GM12878 (cell line): ENCODE data around the gene ANO9. TPM values are rescaled to one million over a fixed set of nuclear protein-coding genes. Genes with fewer than 3 reads are reported as not detected.

Source experiments
- ATAC-seq: fragments of 200-7000 bp; cut with Tn5 transposase; 3 replicates; pipeline ENCODE4 v1.9.1; 2020; ENCODE audit warnings: mild to moderate bottlenecking, moderate library complexity
- BruUV-seq: library from RNA; stranded (reverse); fragments of 400-500 nt; replicated peaks from 2 replicates; lab custom pipeline; 2021; lab: Mats Ljungman, UMichigan
- CTCF ChIA-PET: fragments of 300-600 bp; sonication (Branson Sonifier 250); formaldehyde crosslinking; extraction: SDS; loops from one replicate; lab custom pipeline; 2021; ENCODE audit warnings: inconsistent platforms; lab: Yijun Ruan, JAX
- POLR2A ChIA-PET: fragments of 350-600 bp; formaldehyde crosslinking; extraction: SDS; loops from one replicate; lab custom pipeline; 2021; ENCODE audit warnings: inconsistent platforms; lab: Charles Lee
- RAD21 ChIA-PET: fragments of 300-600 bp; sonication (Branson Sonifier 250); formaldehyde crosslinking; loops from one replicate; lab custom pipeline; 2023; ENCODE audit warnings: antibody characterized with exemption; ENCODE audit not compliant: unreplicated experiment; lab: Charles Lee
- SMC1A ChIA-PET: fragments of 300-600 bp; sonication (Branson Sonifier 250); formaldehyde crosslinking; loops from one replicate; lab custom pipeline; 2023; ENCODE audit not compliant: unreplicated experiment, uncharacterized antibody; lab: Charles Lee
- DNase-seq: peaks from one replicate; pipeline ENCODE4 v3.0.0-alpha.2; 2011; ENCODE audit warnings: low read depth, low spot score
- FAIRE-seq: peaks from 3 replicates; lab custom pipeline; 2011; peaks lifted over from hg19 to GRCh38; lab: Jason Lieb, UNC
- H2AFZ ChIP-seq: 2 replicates; pipeline ENCODE4 v1.6.0; 2011; ENCODE audit warnings: low read depth, low read length, control low read depth; ENCODE audit not compliant: control insufficient read depth
- H3K27ac ChIP-seq: 2 replicates; pipeline ENCODE4 v1.5.1; 2011; ENCODE audit warnings: control low read depth; ENCODE audit not compliant: control insufficient read depth, insufficient read depth
- H3K27me3 ChIP-seq, 2 experiments: replicated peaks in 1 of 2; 2 replicates each; pipeline versions ENCODE4 v1.6.0 to v1.6.1; 2011; ENCODE audit warnings: low read length in 1 of 2; ENCODE audit not compliant: control insufficient read depth in 2 of 2, insufficient read depth in 2 of 2
- H3K36me3 ChIP-seq, 2 experiments: 2 replicates each; pipeline ENCODE4 v1.5.1; 2011; ENCODE audit warnings: low read length in 1 of 2; ENCODE audit not compliant: control insufficient read depth in 2 of 2, insufficient read depth in 2 of 2
- H3K4me1 ChIP-seq: 2 replicates; pipeline ENCODE4 v1.6.1; 2011; ENCODE audit warnings: mild to moderate bottlenecking, low read length, moderate library complexity, mixed read lengths; ENCODE audit not compliant: control insufficient read depth, insufficient read depth
- H3K4me2 ChIP-seq: 2 replicates; pipeline ENCODE4 v1.6.0; 2011; ENCODE audit warnings: control low read depth; ENCODE audit not compliant: control insufficient read depth, insufficient read depth
- H3K4me3 ChIP-seq: fragments of 200-600 bp; sonication (generic); 2 replicates; pipeline ENCODE4 v1.5.1; 2016
- H3K79me2 ChIP-seq: 2 replicates; pipeline ENCODE4 v1.6.0; 2011; ENCODE audit warnings: low read length; ENCODE audit not compliant: control insufficient read depth, insufficient read depth
- H3K9ac ChIP-seq: 2 replicates; pipeline ENCODE4 v1.8.0; 2011; ENCODE audit warnings: low read length, control low read depth, mixed read lengths; ENCODE audit not compliant: control insufficient read depth, insufficient read depth
- H3K9me3 ChIP-seq: replicated peaks from 3 replicates; pipeline ENCODE4 v1.5.1; 2011; ENCODE audit warnings: mild to moderate bottlenecking, low read length; ENCODE audit not compliant: control insufficient read depth, insufficient read depth
- H4K20me1 ChIP-seq: 2 replicates; pipeline ENCODE4 v1.6.0; 2011; ENCODE audit not compliant: control insufficient read depth, insufficient read depth
- BCLAF1 ChIP-seq: fragments of 450-650 bp; IDR thresholded peaks from 2 replicates; pipeline ENCODE4 v1.6.1; 2017; ENCODE audit warnings: antibody characterized with exemption, mild to moderate bottlenecking, moderate library complexity
- BMI1 ChIP-seq: fragments of 450-650 bp; IDR thresholded peaks from 2 replicates; pipeline ENCODE4 v1.6.1; 2016; ENCODE audit warnings: mild to moderate bottlenecking, moderate library complexity, borderline replicate concordance
- CBX5 ChIP-seq: sonication (generic); IDR thresholded peaks from 2 replicates; pipeline ENCODE4 v1.6.1; 2016; ENCODE audit warnings: low read depth, moderate library complexity, mild to moderate bottlenecking, inconsistent platforms
- CHD2 ChIP-seq: IDR thresholded peaks from 2 replicates; pipeline ENCODE4 v1.6.1; 2011; ENCODE audit warnings: low read depth, low read length, improper control_type of control experiment, borderline replicate concordance
- CTCF ChIP-seq, 3 experiments: IDR thresholded peaks in 2 of 3; conservative IDR thresholded peaks in 1 of 3; 2 replicates each; pipeline ENCODE4 v1.5.1; 2011; ENCODE audit warnings: low read depth in 3 of 3, low read length in 3 of 3, mild to moderate bottlenecking in 3 of 3, control low read depth in 2 of 3, moderate library complexity in 2 of 3, inconsistent platforms in 1 of 3, mixed read lengths in 1 of 3; ENCODE audit not compliant: control insufficient read depth in 2 of 3, insufficient read depth in 1 of 3; ENCODE audit errors: extremely low read depth in 1 of 3
- E4F1 ChIP-seq: fragments of 450-650 bp; IDR thresholded peaks from 2 replicates; pipeline ENCODE4 v1.6.1; 2018; ENCODE audit warnings: borderline replicate concordance, mild to moderate bottlenecking; ENCODE audit not compliant: partially characterized antibody
- ESRRA ChIP-seq: IDR thresholded peaks from 2 replicates; pipeline ENCODE4 v1.6.1; 2012; ENCODE audit warnings: mild to moderate bottlenecking, low read length, improper control_type of control experiment
- FOS ChIP-seq: IDR thresholded peaks from 3 replicates; pipeline ENCODE4 v1.6.1; 2011; ENCODE audit warnings: borderline replicate concordance; ENCODE audit not compliant: insufficient read length; ENCODE audit errors: extremely low read depth
- FOXM1 ChIP-seq: IDR thresholded peaks from 2 replicates; pipeline ENCODE4 v1.6.1; 2012; ENCODE audit warnings: low read depth, mild to moderate bottlenecking, inconsistent platforms, low read length, moderate library complexity
- GABPA ChIP-seq: IDR thresholded peaks from 2 replicates; pipeline ENCODE4 v1.6.1; 2014; ENCODE audit warnings: antibody characterized with exemption, low read depth, mild to moderate bottlenecking, inconsistent platforms
- KDM1A ChIP-seq: fragments of 200-600 bp; sonication (generic); IDR thresholded peaks from 2 replicates; pipeline ENCODE4 v1.6.1; 2016; ENCODE audit warnings: borderline replicate concordance
- LARP7 ChIP-seq: fragments of 450-650 bp; IDR thresholded peaks from 2 replicates; pipeline ENCODE4 v1.6.1; 2017; ENCODE audit warnings: mild to moderate bottlenecking
- POLR2AphosphoS2 ChIP-seq: IDR thresholded peaks from 2 replicates; pipeline ENCODE4 v1.6.1; 2011; ENCODE audit warnings: low read depth, mild to moderate bottlenecking, low read length, improper control_type of control experiment, moderate library complexity
- STAT1 ChIP-seq: fragments of 450-650 bp; conservative IDR thresholded peaks from 2 replicates; pipeline ENCODE4 v1.6.1; 2014; ENCODE audit warnings: antibody characterized with exemption, mild to moderate bottlenecking
- STAT3 ChIP-seq: IDR thresholded peaks from 2 replicates; pipeline ENCODE4 v1.6.1; 2011; ENCODE audit warnings: low read depth, low read length, improper control_type of control experiment
- ZNF24 ChIP-seq: fragments of 450-650 bp; IDR thresholded peaks from 2 replicates; pipeline ENCODE4 v1.6.1; 2017; ENCODE audit warnings: antibody characterized with exemption, mild to moderate bottlenecking
- WGBS: methylation state at CpG from one replicate; pipeline ENCODE4 v1.1.6; 2016; ENCODE audit warnings: low lambda C conversion rate; ENCODE audit not compliant: insufficient replicate concordance, insufficient coverage; ENCODE audit errors: missing lambda C conversion rate; 5-methylcytosine and 5-hydroxymethylcytosine counted together
- in situ Hi-C: fragments of 300-500 bp; cut with MboI; formaldehyde crosslinking; loops from 9 replicates; pipeline ENCODE4 v1.14.3; 2018; ENCODE audit warnings: mixed read lengths
- intact Hi-C: fragments of 100-400 bp; cut with micrococcal nuclease; formaldehyde crosslinking; loops from one replicate; pipeline ENCODE4 v1.14.2; 2022; ENCODE audit not compliant: unreplicated experiment
- polyA plus RNA-seq, 11 experiments: library from polyadenylated mRNA; depleted of rRNA in 4 of 11; unstranded in 6 of 11; stranded (reverse) in 5 of 11; fragments of >200 nt; fragmentation: Nextera tagmentation in 4 of 11; fragmentation: Illumina TruSeq in 1 of 11; extraction: Ambion mirVana in 4 of 11; extraction: Trizol in 1 of 11; gene quantifications; 1 replicate in 1 of 11; 2 replicates in 10 of 11; pipeline versions ENCODE4 v1.2.1 to v1.2.3, GENCODE V29; 2011 to 2016; ENCODE audit warnings: inconsistent platforms in 2 of 11, missing spikeins in 2 of 11, low read depth in 1 of 11
- total RNA-seq, 4 experiments: library from RNA; depleted of rRNA in 3 of 4; stranded (reverse); fragments of >200 nt in 3 of 4; fragmentation: Illumina TruSeq in 1 of 4; extraction: Trizol in 1 of 4; gene quantifications; 2 replicates each; pipeline versions ENCODE4 v1.2.1 to v1.2.3, GENCODE V29; 2013 to 2021

The ANO9 gene
- total and polyA plus RNA-seq, 10 of the 15 experiments (the other 5 are each of a cell fraction or from before 2014, with no cell fraction given) = 0.21 to 42.3 (median 12.0) TPM

DNA sequence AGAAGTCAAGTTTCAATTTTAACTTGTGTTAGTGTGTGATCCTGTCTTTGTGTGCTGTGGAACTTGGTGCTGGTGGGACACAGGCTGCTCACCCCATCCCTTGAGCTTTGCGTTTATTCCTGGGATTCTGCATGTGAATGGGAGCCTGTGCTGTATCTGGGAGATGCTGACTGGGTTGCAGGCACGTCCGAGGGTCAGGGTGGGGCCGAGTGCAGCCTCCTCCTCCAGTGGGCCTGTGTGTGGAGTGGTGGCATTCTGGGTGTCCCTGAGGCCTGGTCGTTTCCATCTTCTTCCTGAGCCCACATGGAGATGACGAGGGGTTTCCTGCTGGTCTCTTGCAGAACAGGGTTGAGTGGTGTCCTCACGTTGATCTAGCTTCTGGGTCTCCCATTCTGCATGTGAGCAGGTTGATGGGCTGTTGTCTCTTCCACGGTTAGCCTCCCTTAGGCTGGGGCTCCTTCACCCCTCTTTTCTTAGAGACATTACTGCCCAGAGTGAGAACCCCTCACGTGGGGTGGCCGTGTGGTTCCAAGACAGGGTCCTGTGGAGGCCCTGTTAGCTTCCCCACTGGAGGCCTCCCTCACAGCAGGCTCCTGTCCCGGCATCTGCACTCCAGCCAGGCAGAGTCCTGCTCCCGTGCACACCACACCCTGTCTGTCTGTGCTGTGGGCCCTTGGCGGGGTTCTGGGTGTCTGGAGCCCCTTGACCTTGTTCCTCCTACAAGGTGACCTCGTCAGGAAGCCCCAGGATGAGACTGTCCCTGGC lies 13.2 kb upstream of the ANO9 start (continued):
- no peak for TF ChIP-seq CBX5
- TF ChIP-seq KDM1A = no peak
- no peak for TF ChIP-seq BCLAF1
- TF ChIP-seq STAT3 = no peak

GRCh38 chr11:454043-454442 lies 12.2 kb upstream of the ANO9 start:
- FAIRE-seq = no peak
- in situ Hi-C loops = loop anchor here (5.0 kb wide), 1 partner anchor 48 kb away; no protein-coding TSS in a partner anchor
- TF ChIP-seq LARP7 (no peak), ESRRA (no peak), GABPA (no peak), E4F1 (no peak), FOS (no peak), FOXM1 (no peak), STAT1 (no peak), BMI1 (no peak), CTCF (IDR thresholded peaks at IDR 0.05 in 2 of 3, conservative IDR thresholded peaks at IDR 0.05 in 1 of 3; ENCODE audit: control insufficient read depth in 2 of 3, extremely low read depth in 1 of 3, insufficient read depth in 1 of 3, low read depth in 3 of 3, low read length in 3 of 3) (no peak), CHD2 (no peak), POLR2AphosphoS2 (no peak), ZNF24 (no peak)

More at GRCh38 chr11:454043-454442, 12.2 kb upstream of the ANO9 start:
- H3K4me3 ChIP-seq = no peak overlapping the region
- WGBS = 89% methylated on average over 9 of the region's 9 CpGs
- intact Hi-C loops = no loop called here
- H3K79me2 ChIP-seq = peaks cover 14% of the 10 kb centered on the region
- DNase-seq (no peak), ATAC-seq (no peak)
- no peaks in the 10 kb centered on the region for H3K27me3 ChIP-seq
- no peak overlapping the region for H3K4me2 ChIP-seq
- peaks cover 2 to 6% of the 10 kb centered on the region in 2 experiments; a peak in 3 of 4 replicates for H3K36me3 ChIP-seq
- H3K4me1 ChIP-seq = peaks cover 25% of the 10 kb centered on the region
- CTCF ChIA-PET = no interaction called here
- H2AFZ ChIP-seq = no peak overlapping the region
- RAD21 ChIA-PET = no interaction called here
- H4K20me1 ChIP-seq = no peaks in the 10 kb centered on the region
- no TSS peak for BruUV-seq
- POLR2A ChIA-PET = no interaction called here
- SMC1A ChIA-PET = no interaction called here
- H3K27ac ChIP-seq = no peak overlapping the region
- H3K9me3 ChIP-seq = no peaks in the 10 kb centered on the region
- no peak overlapping the region for H3K9ac ChIP-seq
